HepG2 (cell line): ENCODE measurements around the gene DIRAS1. TPM values are rescaled to one million over a fixed set of nuclear protein-coding genes. Genes with fewer than 3 reads are reported as not detected.

Source experiments
- STAG1 ChIP-seq: sonication (generic); formaldehyde crosslinking; IDR thresholded peaks from 2 replicates; pipeline ENCODE4 v1.4.0; 2020; ENCODE audit warnings: missing genetic modification reagents
- ZC3H4 ChIP-seq: sonication (generic); formaldehyde crosslinking; IDR thresholded peaks from 2 replicates; pipeline ENCODE4 v1.4.0; 2020; ENCODE audit warnings: missing genetic modification reagents, borderline replicate concordance
- ZMYM4 ChIP-seq: sonication (generic); formaldehyde crosslinking; IDR thresholded peaks from 2 replicates; pipeline ENCODE4 v1.8.1; 2023; ENCODE audit warnings: mild to moderate bottlenecking, missing genetic modification reagents
- ZNF570 ChIP-seq: sonication (generic); formaldehyde crosslinking; IDR thresholded peaks from 2 replicates; pipeline ENCODE4 v1.4.0; 2020; ENCODE audit warnings: mild to moderate bottlenecking, missing genetic modification reagents, borderline replicate concordance
- polyA plus RNA-seq, 8 experiments: library from polyadenylated mRNA; depleted of rRNA in 3 of 8; stranded (reverse) in 7 of 8; unstranded in 1 of 8; fragments of >200 nt; fragmentation: Illumina TruSeq in 4 of 8; extraction: Trizol in 4 of 8; gene quantifications; 2 replicates each; pipeline versions ENCODE4 v1.2.1 to v1.2.3, GENCODE V29; 2011 to 2016; ENCODE audit warnings: low read depth in 4 of 8, missing spikeins in 1 of 8, mixed read lengths in 1 of 8; ENCODE audit not compliant: insufficient read depth in 1 of 8
- total RNA-seq, 5 experiments: library from RNA; depleted of rRNA; stranded (reverse); fragments of >200 nt; fragmentation: Illumina TruSeq; extraction: Trizol; gene quantifications; 2 replicates each; pipeline ENCODE4 v1.2.3, GENCODE V29; 2016; ENCODE audit warnings: low read depth in 1 of 5
- TF ChIP-seq, protein P1 (sequence below): sonication (generic); formaldehyde crosslinking; IDR thresholded peaks from 2 replicates; pipeline ENCODE4 v1.9.0; 2021; ENCODE audit warnings: missing genetic modification reagents, mild to moderate bottlenecking, borderline replicate concordance
- TF ChIP-seq, protein P2 (sequence below): sonication (generic); formaldehyde crosslinking; IDR thresholded peaks from 2 replicates; pipeline ENCODE4 v1.4.0; 2020; ENCODE audit warnings: missing genetic modification reagents, borderline replicate concordance
- TF ChIP-seq, protein P3 (sequence below): sonication (generic); formaldehyde crosslinking; IDR thresholded peaks from 2 replicates; pipeline ENCODE4 v1.5.0; 2020; ENCODE audit warnings: mild to moderate bottlenecking, missing genetic modification reagents, borderline replicate concordance
- TF ChIP-seq, protein P4 (sequence below): sonication (generic); formaldehyde crosslinking; IDR thresholded peaks from 2 replicates; pipeline ENCODE4 v1.4.0; 2020; ENCODE audit warnings: low read depth, missing genetic modification reagents

Gene DIRAS1
- total and polyA plus RNA-seq, 2 of the 13 experiments (the other 11 are each of a cell fraction or from before 2014, with no cell fraction given), result 0.97 to 1.8 TPM

DNA sequence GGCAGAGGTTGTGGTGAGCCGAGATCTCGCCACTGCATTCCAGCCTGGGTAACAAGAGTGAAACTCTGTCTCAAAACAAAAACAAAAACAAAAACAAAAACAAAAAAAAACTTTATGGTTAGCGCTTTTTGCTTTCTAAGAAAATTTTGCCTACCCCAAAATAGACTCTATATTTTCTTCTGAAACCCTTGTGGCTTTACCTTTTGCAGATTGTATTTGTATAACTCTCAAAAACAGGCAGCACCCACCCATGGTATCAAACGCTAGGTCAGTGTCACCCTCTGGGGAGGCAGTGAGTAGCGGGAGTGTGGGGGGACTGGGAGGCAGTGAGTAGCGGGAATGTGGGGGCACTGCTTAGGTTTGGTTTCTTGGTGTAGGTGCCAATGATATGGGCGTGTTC lies 26.2 kb upstream of the DIRAS1 start (continued):
- TF ChIP-seq, protein P1, sequence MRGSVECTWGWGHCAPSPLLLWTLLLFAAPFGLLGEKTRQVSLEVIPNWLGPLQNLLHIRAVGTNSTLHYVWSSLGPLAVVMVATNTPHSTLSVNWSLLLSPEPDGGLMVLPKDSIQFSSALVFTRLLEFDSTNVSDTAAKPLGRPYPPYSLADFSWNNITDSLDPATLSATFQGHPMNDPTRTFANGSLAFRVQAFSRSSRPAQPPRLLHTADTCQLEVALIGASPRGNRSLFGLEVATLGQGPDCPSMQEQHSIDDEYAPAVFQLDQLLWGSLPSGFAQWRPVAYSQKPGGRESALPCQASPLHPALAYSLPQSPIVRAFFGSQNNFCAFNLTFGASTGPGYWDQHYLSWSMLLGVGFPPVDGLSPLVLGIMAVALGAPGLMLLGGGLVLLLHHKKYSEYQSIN (CRISPR knock-in tag), result no peak
- TF ChIP-seq ZMYM4, result no peak
- no peak for TF ChIP-seq ZNF570 (CRISPR knock-in tag)
- TF ChIP-seq, protein P2, sequence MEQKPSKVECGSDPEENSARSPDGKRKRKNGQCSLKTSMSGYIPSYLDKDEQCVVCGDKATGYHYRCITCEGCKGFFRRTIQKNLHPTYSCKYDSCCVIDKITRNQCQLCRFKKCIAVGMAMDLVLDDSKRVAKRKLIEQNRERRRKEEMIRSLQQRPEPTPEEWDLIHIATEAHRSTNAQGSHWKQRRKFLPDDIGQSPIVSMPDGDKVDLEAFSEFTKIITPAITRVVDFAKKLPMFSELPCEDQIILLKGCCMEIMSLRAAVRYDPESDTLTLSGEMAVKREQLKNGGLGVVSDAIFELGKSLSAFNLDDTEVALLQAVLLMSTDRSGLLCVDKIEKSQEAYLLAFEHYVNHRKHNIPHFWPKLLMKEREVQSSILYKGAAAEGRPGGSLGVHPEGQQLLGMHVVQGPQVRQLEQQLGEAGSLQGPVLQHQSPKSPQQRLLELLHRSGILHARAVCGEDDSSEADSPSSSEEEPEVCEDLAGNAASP (CRISPR knock-in tag), result no peak
- TF ChIP-seq STAG1 (CRISPR knock-in tag), result no peak
- TF ChIP-seq, protein P3, sequence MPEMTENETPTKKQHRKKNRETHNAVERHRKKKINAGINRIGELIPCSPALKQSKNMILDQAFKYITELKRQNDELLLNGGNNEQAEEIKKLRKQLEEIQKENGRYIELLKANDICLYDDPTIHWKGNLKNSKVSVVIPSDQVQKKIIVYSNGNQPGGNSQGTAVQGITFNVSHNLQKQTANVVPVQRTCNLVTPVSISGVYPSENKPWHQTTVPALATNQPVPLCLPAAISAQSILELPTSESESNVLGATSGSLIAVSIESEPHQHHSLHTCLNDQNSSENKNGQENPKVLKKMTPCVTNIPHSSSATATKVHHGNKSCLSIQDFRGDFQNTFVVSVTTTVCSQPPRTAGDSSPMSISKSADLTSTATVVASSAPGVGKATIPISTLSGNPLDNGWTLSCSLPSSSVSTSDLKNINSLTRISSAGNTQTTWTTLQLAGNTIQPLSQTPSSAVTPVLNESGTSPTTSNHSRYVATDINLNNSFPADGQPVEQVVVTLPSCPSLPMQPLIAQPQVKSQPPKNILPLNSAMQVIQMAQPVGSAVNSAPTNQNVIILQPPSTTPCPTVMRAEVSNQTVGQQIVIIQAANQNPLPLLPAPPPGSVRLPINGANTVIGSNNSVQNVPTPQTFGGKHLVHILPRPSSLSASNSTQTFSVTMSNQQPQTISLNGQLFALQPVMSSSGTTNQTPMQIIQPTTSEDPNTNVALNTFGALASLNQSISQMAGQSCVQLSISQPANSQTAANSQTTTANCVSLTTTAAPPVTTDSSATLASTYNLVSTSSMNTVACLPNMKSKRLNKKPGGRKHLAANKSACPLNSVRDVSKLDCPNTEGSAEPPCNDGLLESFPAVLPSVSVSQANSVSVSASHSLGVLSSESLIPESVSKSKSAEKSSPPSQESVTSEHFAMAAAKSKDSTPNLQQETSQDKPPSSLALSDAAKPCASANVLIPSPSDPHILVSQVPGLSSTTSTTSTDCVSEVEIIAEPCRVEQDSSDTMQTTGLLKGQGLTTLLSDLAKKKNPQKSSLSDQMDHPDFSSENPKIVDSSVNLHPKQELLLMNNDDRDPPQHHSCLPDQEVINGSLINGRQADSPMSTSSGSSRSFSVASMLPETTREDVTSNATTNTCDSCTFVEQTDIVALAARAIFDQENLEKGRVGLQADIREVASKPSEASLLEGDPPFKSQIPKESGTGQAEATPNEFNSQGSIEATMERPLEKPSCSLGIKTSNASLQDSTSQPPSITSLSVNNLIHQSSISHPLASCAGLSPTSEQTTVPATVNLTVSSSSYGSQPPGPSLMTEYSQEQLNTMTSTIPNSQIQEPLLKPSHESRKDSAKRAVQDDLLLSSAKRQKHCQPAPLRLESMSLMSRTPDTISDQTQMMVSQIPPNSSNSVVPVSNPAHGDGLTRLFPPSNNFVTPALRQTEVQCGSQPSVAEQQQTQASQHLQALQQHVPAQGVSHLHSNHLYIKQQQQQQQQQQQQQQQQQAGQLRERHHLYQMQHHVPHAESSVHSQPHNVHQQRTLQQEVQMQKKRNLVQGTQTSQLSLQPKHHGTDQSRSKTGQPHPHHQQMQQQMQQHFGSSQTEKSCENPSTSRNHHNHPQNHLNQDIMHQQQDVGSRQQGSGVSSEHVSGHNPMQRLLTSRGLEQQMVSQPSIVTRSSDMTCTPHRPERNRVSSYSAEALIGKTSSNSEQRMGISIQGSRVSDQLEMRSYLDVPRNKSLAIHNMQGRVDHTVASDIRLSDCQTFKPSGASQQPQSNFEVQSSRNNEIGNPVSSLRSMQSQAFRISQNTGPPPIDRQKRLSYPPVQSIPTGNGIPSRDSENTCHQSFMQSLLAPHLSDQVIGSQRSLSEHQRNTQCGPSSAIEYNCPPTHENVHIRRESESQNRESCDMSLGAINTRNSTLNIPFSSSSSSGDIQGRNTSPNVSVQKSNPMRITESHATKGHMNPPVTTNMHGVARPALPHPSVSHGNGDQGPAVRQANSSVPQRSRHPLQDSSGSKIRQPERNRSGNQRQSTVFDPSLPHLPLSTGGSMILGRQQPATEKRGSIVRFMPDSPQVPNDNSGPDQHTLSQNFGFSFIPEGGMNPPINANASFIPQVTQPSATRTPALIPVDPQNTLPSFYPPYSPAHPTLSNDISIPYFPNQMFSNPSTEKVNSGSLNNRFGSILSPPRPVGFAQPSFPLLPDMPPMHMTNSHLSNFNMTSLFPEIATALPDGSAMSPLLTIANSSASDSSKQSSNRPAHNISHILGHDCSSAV (CRISPR knock-in tag), result no peak
- TF ChIP-seq, protein P4, sequence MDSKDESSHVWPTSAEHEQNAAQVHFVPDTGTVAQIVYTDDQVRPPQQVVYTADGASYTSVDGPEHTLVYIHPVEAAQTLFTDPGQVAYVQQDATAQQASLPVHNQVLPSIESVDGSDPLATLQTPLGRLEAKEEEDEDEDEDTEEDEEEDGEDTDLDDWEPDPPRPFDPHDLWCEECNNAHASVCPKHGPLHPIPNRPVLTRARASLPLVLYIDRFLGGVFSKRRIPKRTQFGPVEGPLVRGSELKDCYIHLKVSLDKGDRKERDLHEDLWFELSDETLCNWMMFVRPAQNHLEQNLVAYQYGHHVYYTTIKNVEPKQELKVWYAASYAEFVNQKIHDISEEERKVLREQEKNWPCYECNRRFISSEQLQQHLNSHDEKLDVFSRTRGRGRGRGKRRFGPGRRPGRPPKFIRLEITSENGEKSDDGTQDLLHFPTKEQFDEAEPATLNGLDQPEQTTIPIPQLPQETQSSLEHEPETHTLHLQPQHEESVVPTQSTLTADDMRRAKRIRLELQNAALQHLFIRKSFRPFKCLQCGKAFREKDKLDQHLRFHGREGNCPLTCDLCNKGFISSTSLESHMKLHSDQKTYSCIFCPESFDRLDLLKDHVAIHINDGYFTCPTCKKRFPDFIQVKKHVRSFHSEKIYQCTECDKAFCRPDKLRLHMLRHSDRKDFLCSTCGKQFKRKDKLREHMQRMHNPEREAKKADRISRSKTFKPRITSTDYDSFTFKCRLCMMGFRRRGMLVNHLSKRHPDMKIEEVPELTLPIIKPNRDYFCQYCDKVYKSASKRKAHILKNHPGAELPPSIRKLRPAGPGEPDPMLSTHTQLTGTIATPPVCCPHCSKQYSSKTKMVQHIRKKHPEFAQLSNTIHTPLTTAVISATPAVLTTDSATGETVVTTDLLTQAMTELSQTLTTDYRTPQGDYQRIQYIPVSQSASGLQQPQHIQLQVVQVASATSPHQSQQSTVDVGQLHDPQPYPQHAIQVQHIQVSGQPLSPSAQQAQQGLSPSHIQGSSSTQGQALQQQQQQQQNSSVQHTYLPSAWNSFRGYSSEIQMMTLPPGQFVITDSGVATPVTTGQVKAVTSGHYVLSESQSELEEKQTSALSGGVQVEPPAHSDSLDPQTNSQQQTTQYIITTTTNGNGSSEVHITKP (CRISPR knock-in tag), result no peak
- no peak for TF ChIP-seq ZC3H4 (CRISPR knock-in tag)
- TF ChIP-seq, all 625 proteins: peak for 0
